PC-9 (cell line): Measurements from ENCODE around the gene ZBTB24.

Experiments used
- EZH2 ChIP-seq: fragments of 200-600 bp; sonication (generic); IDR thresholded peaks from 2 replicates; pipeline ENCODE4 v1.8.0; 2017; ENCODE audit warnings: antibody characterized with exemption, low read depth
- TF ChIP-seq, protein P1 (sequence below): fragments of 200-600 bp; sonication (generic); conservative IDR thresholded peaks from 2 replicates; pipeline ENCODE4 v1.6.1; 2017; ENCODE audit warnings: mixed run types, antibody characterized with exemption, mild to moderate bottlenecking, moderate library complexity

DNA sequence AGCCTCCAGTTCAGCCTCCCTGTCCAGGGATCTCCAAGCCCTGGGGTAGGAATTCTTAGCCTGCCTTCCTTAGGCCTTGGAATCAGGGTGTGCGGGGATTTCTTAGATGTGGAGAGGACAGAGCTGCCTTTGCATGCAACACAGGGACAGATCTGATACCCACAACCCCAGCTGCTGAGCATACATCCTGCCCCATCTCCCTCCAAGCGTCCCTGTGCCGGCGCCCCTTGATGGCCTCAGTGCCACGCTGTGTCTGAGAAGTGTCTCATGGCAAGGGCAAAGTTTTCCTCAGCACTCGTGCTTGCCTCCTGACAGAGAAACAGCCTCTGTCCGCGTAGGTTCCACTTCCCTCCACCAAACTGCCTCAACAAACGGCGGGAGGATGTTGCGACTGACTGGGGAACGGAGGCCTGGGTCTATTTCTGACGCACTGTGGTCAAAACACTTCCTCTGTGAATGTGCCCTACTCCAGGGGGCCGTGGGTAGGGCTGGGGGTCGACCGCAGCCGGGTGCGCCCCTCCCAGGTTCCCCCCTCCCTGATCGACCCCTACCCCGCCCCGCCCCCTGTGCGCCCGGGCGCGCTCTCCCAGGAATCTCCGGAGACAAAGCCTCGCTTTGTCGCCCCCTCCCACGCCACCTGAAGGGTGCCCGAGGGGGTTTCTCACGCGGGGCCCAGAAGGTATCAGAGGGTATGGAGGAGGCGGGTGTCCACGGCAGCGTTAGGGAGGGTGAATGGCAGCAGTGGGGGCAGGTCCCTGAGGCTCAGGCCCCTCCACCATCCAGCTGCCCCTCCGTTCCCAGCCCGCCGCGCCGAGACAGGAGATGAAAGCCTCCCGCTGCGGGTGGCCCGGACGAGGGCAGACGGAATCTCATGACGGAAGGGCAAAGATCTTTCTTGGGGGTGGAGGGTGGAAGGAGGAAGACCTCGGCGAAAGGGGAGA is 28.3 kb downstream of the ZBTB24 start:
- TF ChIP-seq, protein P1, sequence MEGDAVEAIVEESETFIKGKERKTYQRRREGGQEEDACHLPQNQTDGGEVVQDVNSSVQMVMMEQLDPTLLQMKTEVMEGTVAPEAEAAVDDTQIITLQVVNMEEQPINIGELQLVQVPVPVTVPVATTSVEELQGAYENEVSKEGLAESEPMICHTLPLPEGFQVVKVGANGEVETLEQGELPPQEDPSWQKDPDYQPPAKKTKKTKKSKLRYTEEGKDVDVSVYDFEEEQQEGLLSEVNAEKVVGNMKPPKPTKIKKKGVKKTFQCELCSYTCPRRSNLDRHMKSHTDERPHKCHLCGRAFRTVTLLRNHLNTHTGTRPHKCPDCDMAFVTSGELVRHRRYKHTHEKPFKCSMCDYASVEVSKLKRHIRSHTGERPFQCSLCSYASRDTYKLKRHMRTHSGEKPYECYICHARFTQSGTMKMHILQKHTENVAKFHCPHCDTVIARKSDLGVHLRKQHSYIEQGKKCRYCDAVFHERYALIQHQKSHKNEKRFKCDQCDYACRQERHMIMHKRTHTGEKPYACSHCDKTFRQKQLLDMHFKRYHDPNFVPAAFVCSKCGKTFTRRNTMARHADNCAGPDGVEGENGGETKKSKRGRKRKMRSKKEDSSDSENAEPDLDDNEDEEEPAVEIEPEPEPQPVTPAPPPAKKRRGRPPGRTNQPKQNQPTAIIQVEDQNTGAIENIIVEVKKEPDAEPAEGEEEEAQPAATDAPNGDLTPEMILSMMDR, result no peak
- TF ChIP-seq EZH2, result no peak
